GM19035 (cell line): ENCODE data around the gene OLA1.
A peak's percentile ranks its signal among the peaks of the same experiment; 100 is the strongest.

Source experiments
- ATAC-seq: cut with Tn5 transposase; IDR thresholded peaks from one replicate; pipeline ENCODE4 v1.9.1; 2021; ENCODE audit not compliant: unreplicated experiment

Gene OLA1

GRCh38 chr2:174039551-174040416 lies 208.5 kb downstream of the OLA1 start:
- ATAC-seq = peak; percentile 83

GRCh38 chr2:174038462-174038861 lies 209.9 kb downstream of the OLA1 start:
- ATAC-seq = no peak

GRCh38 chr2:174036825-174037224 lies 211.5 kb downstream of the OLA1 start:
- ATAC-seq = no peak

GRCh38 chr2:174035981-174036742 lies 212.2 kb downstream of the OLA1 start:
- no peak for ATAC-seq

GRCh38 chr2:174035117-174035635 lies 213.2 kb downstream of the OLA1 start:
- ATAC-seq = no peak

- no peak for ATAC-seq
Measured at GRCh38 chr2:174033163-174033550, 215.2 kb downstream of the OLA1 start.

- no peak for ATAC-seq
Measured at GRCh38 chr2:174031226-174031625, 217.1 kb downstream of the OLA1 start.

- no peak for ATAC-seq
Measured at GRCh38 chr2:174028935-174029334, 219.4 kb downstream of the OLA1 start.

GRCh38 chr2:174027956-174028355 lies 220.4 kb downstream of the OLA1 start:
- no peak for ATAC-seq

- no peak for ATAC-seq
Measured at GRCh38 chr2:174026122-174026845, 222.0 kb downstream of the OLA1 start.

- no peak for ATAC-seq
Measured at GRCh38 chr2:174025271-174026121, 222.8 kb downstream of the OLA1 start.

- ATAC-seq = no peak
Measured at GRCh38 chr2:174024524-174025270, 223.6 kb downstream of the OLA1 start.

- ATAC-seq = no peak
Measured at GRCh38 chr2:174023591-174024523, 224.5 kb downstream of the OLA1 start.
